ENCODE measurements around the gene MTHFD2L. TPM values are rescaled to one million over a fixed set of nuclear protein-coding genes. Genes with fewer than 3 reads are reported as not detected.

Gene MTHFD2L
- total and polyA plus RNA-seq, 9 of the 15 experiments (the other 6 are each of a cell fraction or from before 2014, with no cell fraction given): 10.0 to 39.0 (median 26.0) TPM

DNA sequence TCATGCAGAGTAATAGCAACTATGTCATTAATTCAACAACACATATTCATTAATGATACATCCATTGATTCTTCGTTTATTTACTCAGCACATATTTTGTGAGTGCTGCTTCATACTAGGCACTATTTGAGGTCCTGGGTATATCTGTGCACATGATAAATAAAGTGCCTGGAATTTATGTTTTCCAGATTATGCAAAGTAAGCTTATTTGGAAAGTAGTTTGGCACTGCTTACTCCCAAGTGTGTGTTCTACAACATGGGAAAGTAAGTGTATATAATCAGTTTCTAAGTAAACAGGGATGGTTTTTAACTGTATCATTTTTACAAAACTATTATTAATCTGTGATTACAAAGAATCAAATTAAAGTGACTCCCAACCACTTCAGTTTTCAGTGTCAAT, 133.6 kb downstream of the MTHFD2L start:
- no peak overlapping the region for H3K4me2 ChIP-seq (ENCODE audit: insufficient read depth, low read length)
- H3K9me1 ChIP-seq (ENCODE audit: control insufficient read depth, insufficient read depth, low read length): no peaks in the 10 kb centered on the region
- ChIA-PET CTCF (ENCODE audit: low intra/inter-chr PET ratio) (no interaction called here), POLR2A (no interaction called here)
- no peak overlapping the region for H3K9ac ChIP-seq (ENCODE audit: insufficient read depth in 1 of 2, low read depth in 2 of 2, low read length in 2 of 2)
- BruUV-seq (replicated peaks): no TSS peak
- in situ Hi-C loops (cut with MboI) (no loop called here), intact Hi-C loops (cut with micrococcal nuclease) (no loop called here)
- FAIRE-seq (no peak), DNase-seq (ENCODE audit: extremely low read depth in 1 of 4, low spot score in 3 of 4) (no peak), ATAC-seq (no peak)
- H3K36me3 ChIP-seq (ENCODE audit: control insufficient read depth, insufficient read depth, low read length): peaks cover 35% of the 10 kb centered on the region
- TF ChIP-seq KLF13 (tag; IDR thresholded peaks at IDR 0.05; ENCODE audit: borderline replicate concordance, low read depth) (no peak), ZNF316 (IDR thresholded peaks at IDR 0.05) (peak; percentile 65), MAFF (IDR thresholded peaks at IDR 0.05; ENCODE audit: low read length) (peak; percentile 42; the same call in 1 of the 2 replicates), MAFG (tag; conservative IDR thresholded peaks at IDR 0.05) (peak; percentile 47; the same call in 1 of the 2 replicates), ZKSCAN8 (CRISPR knock-in tag; IDR thresholded peaks at IDR 0.05) (no peak), C11orf30 (IDR thresholded peaks at IDR 0.05; ENCODE audit: low read depth) (peak; percentile 50; the same call in 1 of the 2 replicates)
- peaks cover 85% of the 10 kb centered on the region for H3K79me2 ChIP-seq (ENCODE audit: control insufficient read depth, insufficient read depth, low read length)
- no peaks in the 10 kb centered on the region for H3K27me3 ChIP-seq (ENCODE audit: control insufficient read depth in 2 of 2, insufficient read depth in 2 of 2, low read length in 2 of 2)
- no peaks in the 10 kb centered on the region for H3K4me1 ChIP-seq (replicated peaks in 1 of 2; ENCODE audit: control insufficient read depth in 2 of 2, insufficient read depth in 2 of 2, low read length in 2 of 2)
- 55% methylated on average over 1 of the region's 1 CpG for WGBS (ENCODE audit: insufficient coverage, low coverage, missing lambda C conversion rate)
- no peak overlapping the region for H3K27ac ChIP-seq (ENCODE audit: extremely low read depth, low read depth, low read length)
- no peaks in the 10 kb centered on the region for H3K9me3 ChIP-seq (replicated peaks; ENCODE audit: control insufficient read depth, insufficient read depth, low read depth, low read length)
- H2AFZ ChIP-seq (ENCODE audit: low read depth, low read length): no peak overlapping the region
- H4K20me1 ChIP-seq (replicated peaks; ENCODE audit: control insufficient read depth, insufficient read depth, low read length): no peaks in the 10 kb centered on the region
- H3K4me3 ChIP-seq: no peak overlapping the region

DNA sequence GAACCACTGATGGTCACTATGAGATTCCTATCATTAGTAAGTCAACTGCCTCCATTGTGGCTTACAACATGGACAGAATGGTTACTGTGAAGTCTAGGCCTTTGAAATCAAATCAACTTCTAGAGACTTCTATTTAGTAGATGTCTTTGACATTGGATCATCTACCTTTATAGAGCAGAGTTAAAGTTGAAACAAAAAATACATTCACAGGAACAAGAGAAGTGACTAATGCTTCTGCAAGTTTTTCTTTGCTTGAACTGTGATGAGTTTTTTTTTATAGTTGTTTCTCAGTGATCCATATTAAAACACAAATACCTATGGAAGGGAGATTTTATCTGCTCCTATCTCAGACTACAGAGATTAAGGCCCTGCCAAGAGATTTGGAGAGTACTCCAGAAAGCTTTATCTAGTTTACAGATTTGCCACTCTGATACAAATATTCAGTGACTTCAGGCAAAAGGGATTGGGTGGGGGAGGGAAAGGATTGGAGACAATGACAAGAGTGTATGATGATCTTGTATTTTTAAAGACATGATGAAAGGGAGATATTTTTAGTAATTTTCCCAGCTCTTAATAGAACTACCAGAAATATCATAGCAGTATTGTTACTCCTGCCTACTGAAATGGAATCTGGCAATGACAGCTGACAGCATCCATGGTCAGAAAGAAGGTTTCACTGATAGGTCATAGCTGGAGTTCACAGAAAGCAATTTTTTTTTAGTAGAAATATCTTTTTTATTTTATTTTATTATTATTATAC, 134.4 kb downstream of the MTHFD2L start:
- H4K20me1 ChIP-seq (replicated peaks; ENCODE audit: control insufficient read depth, insufficient read depth, low read length): no peaks in the 10 kb centered on the region
- no peak overlapping the region for H3K4me3 ChIP-seq
- no peak for FAIRE-seq
- no peaks in the 10 kb centered on the region for H3K9me1 ChIP-seq (ENCODE audit: control insufficient read depth, insufficient read depth, low read length)
- BruUV-seq (replicated peaks): no TSS peak
- peaks cover 39% of the 10 kb centered on the region for H3K36me3 ChIP-seq (ENCODE audit: control insufficient read depth, insufficient read depth, low read length)
- no peaks in the 10 kb centered on the region for H3K4me1 ChIP-seq (replicated peaks in 1 of 2; ENCODE audit: control insufficient read depth in 2 of 2, insufficient read depth in 2 of 2, low read length in 2 of 2)
- no peaks in the 10 kb centered on the region for H3K9me3 ChIP-seq (replicated peaks; ENCODE audit: control insufficient read depth, insufficient read depth, low read depth, low read length)
- H3K27me3 ChIP-seq (ENCODE audit: control insufficient read depth in 2 of 2, insufficient read depth in 2 of 2, low read length in 2 of 2): no peaks in the 10 kb centered on the region
- no peak overlapping the region for H3K4me2 ChIP-seq (ENCODE audit: insufficient read depth, low read length)
- ChIA-PET CTCF (ENCODE audit: low intra/inter-chr PET ratio) (no interaction called here), POLR2A (no interaction called here)
- no peak overlapping the region for H2AFZ ChIP-seq (ENCODE audit: low read depth, low read length)
- in situ Hi-C loops (cut with MboI): no loop called here
- ATAC-seq: no peak
- H3K79me2 ChIP-seq (ENCODE audit: control insufficient read depth, insufficient read depth, low read length): peaks cover 89% of the 10 kb centered on the region
- intact Hi-C loops (cut with micrococcal nuclease): no loop called here
- DNase-seq (ENCODE audit: extremely low read depth in 1 of 4, low spot score in 3 of 4): no peak
- H3K9ac ChIP-seq (ENCODE audit: insufficient read depth in 1 of 2, low read depth in 2 of 2, low read length in 2 of 2): no peak overlapping the region
- H3K27ac ChIP-seq (ENCODE audit: extremely low read depth, low read depth, low read length): no peak overlapping the region
- no peak for TF ChIP-seq HDAC1 (IDR thresholded peaks at IDR 0.05)
- TF ChIP-seq, protein P1, sequence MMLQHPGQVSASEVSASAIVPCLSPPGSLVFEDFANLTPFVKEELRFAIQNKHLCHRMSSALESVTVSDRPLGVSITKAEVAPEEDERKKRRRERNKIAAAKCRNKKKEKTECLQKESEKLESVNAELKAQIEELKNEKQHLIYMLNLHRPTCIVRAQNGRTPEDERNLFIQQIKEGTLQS (IDR thresholded peaks at IDR 0.05): no peak
- TF ChIP-seq, protein P1 (CRISPR knock-in tag; conservative IDR thresholded peaks at IDR 0.05): no peak
- TF ChIP-seq, protein P2, sequence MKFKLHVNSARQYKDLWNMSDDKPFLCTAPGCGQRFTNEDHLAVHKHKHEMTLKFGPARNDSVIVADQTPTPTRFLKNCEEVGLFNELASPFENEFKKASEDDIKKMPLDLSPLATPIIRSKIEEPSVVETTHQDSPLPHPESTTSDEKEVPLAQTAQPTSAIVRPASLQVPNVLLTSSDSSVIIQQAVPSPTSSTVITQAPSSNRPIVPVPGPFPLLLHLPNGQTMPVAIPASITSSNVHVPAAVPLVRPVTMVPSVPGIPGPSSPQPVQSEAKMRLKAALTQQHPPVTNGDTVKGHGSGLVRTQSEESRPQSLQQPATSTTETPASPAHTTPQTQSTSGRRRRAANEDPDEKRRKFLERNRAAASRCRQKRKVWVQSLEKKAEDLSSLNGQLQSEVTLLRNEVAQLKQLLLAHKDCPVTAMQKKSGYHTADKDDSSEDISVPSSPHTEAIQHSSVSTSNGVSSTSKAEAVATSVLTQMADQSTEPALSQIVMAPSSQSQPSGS (CRISPR knock-in tag; IDR thresholded peaks at IDR 0.05): no peak
- TF ChIP-seq, protein P3, sequence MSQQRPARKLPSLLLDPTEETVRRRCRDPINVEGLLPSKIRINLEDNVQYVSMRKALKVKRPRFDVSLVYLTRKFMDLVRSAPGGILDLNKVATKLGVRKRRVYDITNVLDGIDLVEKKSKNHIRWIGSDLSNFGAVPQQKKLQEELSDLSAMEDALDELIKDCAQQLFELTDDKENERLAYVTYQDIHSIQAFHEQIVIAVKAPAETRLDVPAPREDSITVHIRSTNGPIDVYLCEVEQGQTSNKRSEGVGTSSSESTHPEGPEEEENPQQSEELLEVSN (IDR thresholded peaks at IDR 0.05; ENCODE audit: borderline replicate concordance in 1 of 2, extremely low read depth in 1 of 2, insufficient read depth in 1 of 2, insufficient read length in 1 of 2, low read depth in 1 of 2, low read length in 1 of 2, poor library complexity in 1 of 2, severe bottlenecking in 1 of 2): no peak
- TF ChIP-seq HNRNPL (IDR thresholded peaks at IDR 0.05; ENCODE audit: low read depth, low read length): no peak
- TF ChIP-seq KLF6 (CRISPR knock-in tag; IDR thresholded peaks at IDR 0.05; ENCODE audit: borderline replicate concordance): no peak

All from K562 (cell line).